SW480 (cell line): ENCODE data around the gene WNT8A.
"Not testable (repeated sequence)": the region's sequence is repeated elsewhere in the genome, so short reads cannot be mapped to it uniquely, and the experiment has no call there.

Experiments used
- DNase-seq: peaks from one replicate; pipeline ENCODE4 v3.0.0-alpha.2; 2016; ENCODE audit warnings: low spot score

WNT8A gene

GRCh38 chr5:138083702-138084101, at the start of gene WNT8A:
Gene WNT8A (plus strand): TSS chr5:138084033. CDS start chr5:138084128, 95 bp downstream.
- no peak for DNase-seq

GRCh38 chr5:138035605-138036537, 48.0 kb upstream of the WNT8A start:
- DNase-seq, result peak; percentile 97

DNA sequence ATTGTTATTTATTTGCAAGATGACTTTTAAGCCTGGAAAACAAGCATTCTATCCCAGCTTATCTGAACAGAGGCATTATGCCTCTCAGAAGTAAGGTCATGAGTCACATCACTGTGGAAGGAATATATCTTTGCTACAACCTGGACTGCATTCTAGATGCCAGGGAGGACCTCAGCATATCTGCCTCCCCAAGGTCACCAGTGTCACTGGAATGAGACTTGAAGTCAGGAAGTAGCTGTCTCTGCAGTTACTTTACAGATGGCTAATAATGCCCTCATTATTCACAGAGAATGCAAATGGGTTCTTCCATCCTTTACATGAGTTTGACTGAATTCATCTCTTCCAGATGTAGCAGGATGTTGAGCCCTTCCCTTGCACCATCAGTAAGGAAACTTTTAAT, 46.6 kb upstream of the WNT8A start:
- DNase-seq, result no peak

- DNase-seq, result no peak
Measured at GRCh38 chr5:138037907-138038633, 45.8 kb upstream of the WNT8A start.

DNA sequence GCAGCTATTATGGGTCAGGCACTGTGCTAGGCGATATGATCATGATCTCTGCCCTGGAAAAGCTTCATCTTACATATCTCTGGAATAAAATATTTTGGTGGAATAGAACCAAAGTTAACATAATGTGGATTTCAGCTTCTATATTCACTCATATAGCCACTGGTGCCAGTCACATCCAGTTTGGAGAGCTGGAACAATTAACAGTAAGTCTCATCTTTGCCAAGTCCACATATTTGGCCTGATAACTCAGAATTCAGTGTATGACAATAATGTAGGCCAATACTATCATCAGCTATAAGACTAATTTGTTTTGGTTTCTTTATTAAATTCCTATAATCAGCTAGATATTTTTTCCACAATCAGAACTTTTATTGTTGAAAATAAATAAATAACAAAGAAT, 45.0 kb upstream of the WNT8A start:
- DNase-seq, result no peak

- not testable (repeated sequence) for DNase-seq
Measured at GRCh38 chr5:138045283-138045682, 38.5 kb upstream of the WNT8A start.

GRCh38 chr5:138051441-138052296, 32.2 kb upstream of the WNT8A start:
- no peak for DNase-seq

- not testable (repeated sequence) for DNase-seq
Measured at GRCh38 chr5:138052718-138053117, 31.1 kb upstream of the WNT8A start.

DNA sequence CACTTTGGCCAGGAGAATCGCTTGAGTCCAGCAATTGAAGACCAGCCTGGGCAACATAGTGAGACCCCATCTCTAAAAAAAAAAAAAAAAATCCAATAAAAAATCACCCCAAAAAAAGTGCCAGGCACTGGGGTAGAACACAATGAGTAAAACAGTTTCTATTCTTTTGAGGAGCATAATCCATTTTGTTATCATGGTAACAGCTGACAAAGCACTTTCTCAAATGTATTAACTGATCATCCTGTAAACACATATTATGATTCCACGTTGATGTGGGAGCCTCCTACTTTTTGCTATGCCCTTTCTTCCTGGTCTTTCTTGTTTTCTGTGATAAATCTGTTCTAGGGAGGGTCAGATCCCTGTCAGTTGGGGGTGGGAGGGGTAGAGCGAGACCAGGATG, 30.3 kb upstream of the WNT8A start:
- no peak for DNase-seq

DNA sequence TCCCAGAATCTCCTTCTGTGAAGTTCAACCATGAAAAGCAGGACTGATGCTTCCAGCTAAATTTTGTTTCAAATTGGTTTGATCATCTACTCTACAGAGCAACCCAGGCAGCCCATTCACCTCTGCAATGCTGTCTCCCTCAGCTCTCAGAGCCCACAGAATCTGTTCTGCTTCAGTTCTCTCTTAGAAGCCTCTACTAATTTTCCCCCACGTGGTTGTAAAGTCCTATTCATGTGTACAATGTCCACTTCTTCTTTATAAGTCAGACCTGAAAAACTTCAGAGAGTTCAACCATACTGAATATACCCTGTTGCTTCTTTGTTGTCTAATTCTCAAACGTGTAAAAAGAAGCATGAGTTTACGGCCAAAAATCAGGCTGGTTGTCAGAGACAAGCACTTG, 29.6 kb upstream of the WNT8A start:
- no peak for DNase-seq

- DNase-seq, result no peak
Measured at GRCh38 chr5:138054847-138055558, 28.8 kb upstream of the WNT8A start.

- DNase-seq, result no peak
Measured at GRCh38 chr5:138064526-138064925, 19.3 kb upstream of the WNT8A start.

DNA sequence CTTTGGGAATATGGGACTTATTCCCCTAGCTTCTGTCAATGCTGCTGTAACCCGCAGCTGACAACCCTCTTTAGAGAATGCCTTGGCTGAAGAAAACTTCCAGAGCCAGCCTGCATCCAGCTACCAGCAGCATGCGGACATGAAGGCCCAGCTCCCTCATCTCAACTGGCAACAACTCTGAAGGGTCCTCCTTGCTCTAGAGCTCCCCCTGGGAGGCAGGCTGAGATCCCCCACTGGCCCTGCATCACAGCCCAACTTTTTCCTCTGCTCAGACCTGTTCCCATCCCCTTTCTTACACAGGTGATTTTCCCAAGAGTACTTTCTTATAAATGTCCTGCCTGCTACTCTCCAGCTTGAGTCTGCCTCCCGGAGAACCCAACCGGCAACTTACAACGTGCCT, 18.7 kb upstream of the WNT8A start:
- no peak for DNase-seq

- no peak for DNase-seq
Measured at GRCh38 chr5:138067945-138068344, 15.9 kb upstream of the WNT8A start.

- DNase-seq, result peak; percentile 79
Measured at GRCh38 chr5:138068742-138069600, 14.9 kb upstream of the WNT8A start.

GRCh38 chr5:138070026-138070425, 13.8 kb upstream of the WNT8A start:
- not testable (repeated sequence) for DNase-seq

- DNase-seq, result peak; percentile 77
Measured at GRCh38 chr5:138077064-138077696, 6.7 kb upstream of the WNT8A start.

DNA sequence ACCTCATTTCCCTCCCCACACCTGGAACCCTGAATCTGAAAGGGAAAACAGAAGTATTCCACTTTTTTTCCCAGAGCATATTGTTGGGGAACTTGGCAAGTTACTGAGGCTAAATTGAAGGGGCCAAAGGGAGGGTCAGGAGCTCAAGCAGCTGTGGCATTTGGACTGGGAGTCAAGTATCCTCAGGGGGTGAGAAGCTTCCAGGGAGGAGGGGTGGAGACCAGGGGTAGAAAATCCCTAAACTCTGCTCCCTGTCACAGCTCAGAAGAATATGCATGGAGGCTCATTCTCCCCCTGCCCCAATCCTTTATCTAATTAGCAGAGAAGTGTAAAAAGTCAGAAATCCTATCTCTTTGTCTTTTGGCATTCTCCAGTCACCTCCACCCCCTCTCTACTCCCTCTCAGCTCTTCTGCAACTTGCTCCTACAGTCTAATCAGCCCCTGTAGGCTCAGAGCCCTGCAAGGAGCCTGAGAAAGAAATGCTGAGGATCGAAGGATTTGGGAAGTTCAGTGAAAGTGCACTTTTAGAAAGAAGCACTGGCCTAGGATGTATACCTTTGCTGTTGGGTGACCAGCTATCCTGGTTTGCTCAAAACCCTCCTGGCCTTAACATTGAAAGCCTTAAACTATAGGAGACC, 5.7 kb upstream of the WNT8A start:
- DNase-seq, result no peak

DNA sequence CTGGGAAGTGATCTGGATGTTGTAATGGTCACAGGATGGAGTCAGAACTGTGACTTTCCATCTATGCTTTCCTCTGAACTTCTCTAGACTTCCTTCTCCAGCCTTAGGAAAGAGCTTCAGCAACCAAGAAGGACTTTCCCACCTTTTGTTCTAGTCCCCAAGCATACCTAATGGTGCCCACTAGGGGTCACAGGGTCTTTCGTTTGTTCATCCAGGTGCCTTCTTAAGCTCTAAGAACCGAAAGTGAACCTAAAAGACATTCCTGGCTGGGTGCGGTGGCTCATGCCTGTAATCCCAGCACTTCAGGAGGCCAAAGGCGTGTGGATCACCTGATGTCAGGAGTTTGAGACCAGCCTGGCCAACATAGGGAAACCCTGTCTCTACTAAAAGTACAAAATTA, 1.8 kb upstream of the WNT8A start:
- no peak for DNase-seq

DNA sequence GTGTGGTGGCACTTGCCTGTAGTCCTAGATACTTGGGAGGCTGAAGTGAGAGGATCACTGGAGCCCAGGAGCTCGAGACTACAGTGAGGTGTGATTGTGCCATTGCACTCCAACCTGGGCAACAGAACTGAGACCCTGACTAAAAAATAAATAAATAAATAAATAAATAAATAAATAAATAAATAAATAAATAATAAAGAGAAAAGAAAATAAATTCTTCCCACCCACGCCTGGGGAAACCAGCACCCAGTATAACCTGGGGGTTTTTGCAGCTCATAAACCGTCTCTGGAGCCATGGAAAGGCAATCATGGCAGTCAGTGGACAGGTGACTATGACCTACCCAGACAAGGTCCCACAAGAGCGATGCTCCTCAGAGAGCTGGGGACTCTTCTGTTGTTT, 7.9 kb downstream of the WNT8A start:
- DNase-seq, result no peak
